Measurements from ENCODE around the gene RBM14. TPM values are rescaled to one million over a fixed set of nuclear protein-coding genes. Genes with fewer than 3 reads are reported as not detected.

Gene RBM14
- total RNA-seq, 1 donor from 2014 or later = 34.9 TPM

- TF ChIP-seq CTCF (IDR thresholded peaks at IDR 0.05) (no peak), POLR2A (IDR thresholded peaks at IDR 0.05) (no peak), POLR2AphosphoS5 (IDR thresholded peaks at IDR 0.05; ENCODE audit: insufficient read depth in 1 of 2, low read depth in 1 of 2) (peak in 1 of 2 donors; percentile 86)
- peak overlapping the region; percentile 8 for H3K27ac ChIP-seq
- intact Hi-C loops (cut with DNase I) = no loop called here
- peaks cover 0 to 5% of the 10 kb centered on the region in 2 donors for H3K36me3 ChIP-seq
- H3K27me3 ChIP-seq = no peaks in the 10 kb centered on the region
- H3K4me3 ChIP-seq = peak overlapping the region; percentile 64 to 88
- no peaks in the 10 kb centered on the region for H3K9me3 ChIP-seq
- H3K4me1 ChIP-seq = peaks cover 73% of the 10 kb centered on the region
- no peak for DNase-seq (ENCODE audit: extremely low spot score in 2 of 2)
Observed at GRCh38 chr11:66619080-66619554, 2.7 kb downstream of the RBM14 start.

DNA sequence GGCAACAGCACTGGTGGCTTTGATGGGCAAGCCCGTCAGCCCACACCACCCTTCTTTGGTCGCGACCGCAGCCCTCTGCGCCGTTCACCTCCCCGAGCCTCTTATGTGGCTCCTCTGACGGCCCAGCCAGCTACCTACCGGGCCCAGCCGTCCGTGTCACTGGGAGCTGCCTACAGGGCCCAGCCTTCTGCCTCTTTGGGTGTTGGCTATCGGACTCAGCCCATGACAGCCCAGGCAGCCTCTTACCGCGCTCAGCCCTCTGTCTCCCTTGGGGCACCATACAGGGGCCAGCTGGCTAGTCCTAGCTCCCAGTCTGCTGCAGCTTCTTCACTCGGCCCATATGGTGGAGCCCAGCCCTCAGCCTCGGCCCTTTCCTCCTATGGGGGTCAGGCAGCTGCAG, 8.0 kb downstream of the RBM14 start:
- intact Hi-C loops (cut with DNase I) = no loop called here
- no peaks in the 10 kb centered on the region for H3K9me3 ChIP-seq
- no peak overlapping the region for H3K27ac ChIP-seq
- no peak for DNase-seq (ENCODE audit: extremely low spot score in 2 of 2)
- no peak overlapping the region for H3K4me3 ChIP-seq
- H3K4me1 ChIP-seq = peaks cover 61% of the 10 kb centered on the region
- peaks cover 0 to 56% of the 10 kb centered on the region in 2 donors for H3K36me3 ChIP-seq
- TF ChIP-seq POLR2AphosphoS5 (IDR thresholded peaks at IDR 0.05; ENCODE audit: insufficient read depth in 1 of 2, low read depth in 1 of 2) = no peak
- TF ChIP-seq CTCF (IDR thresholded peaks at IDR 0.05) = no peak
- TF ChIP-seq POLR2A (IDR thresholded peaks at IDR 0.05) = no peak
- H3K27me3 ChIP-seq = no peaks in the 10 kb centered on the region

DNA sequence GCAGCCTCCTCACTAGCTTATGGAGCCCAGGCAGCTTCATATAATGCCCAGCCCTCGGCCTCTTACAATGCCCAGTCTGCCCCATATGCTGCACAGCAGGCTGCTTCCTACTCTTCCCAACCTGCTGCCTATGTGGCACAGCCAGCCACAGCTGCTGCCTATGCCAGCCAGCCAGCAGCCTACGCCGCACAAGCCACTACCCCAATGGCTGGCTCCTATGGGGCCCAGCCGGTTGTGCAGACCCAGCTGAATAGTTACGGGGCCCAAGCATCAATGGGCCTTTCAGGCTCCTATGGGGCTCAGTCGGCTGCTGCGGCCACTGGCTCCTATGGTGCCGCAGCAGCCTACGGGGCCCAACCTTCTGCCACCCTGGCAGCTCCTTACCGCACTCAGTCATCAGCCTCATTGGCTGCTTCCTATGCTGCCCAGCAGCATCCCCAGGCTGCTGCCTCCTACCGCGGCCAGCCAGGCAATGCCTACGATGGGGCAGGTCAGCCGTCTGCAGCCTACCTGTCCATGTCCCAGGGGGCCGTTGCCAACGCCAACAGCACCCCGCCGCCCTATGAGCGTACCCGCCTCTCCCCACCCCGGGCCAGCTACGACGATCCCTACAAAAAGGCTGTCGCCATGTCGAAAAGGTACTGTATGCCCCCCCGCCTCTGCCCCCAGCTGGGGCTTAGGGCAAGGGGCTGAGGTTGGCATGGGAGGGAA, 8.8 kb downstream of the RBM14 start:
- H3K27me3 ChIP-seq = no peaks in the 10 kb centered on the region
- H3K4me3 ChIP-seq = no peak overlapping the region
- H3K9me3 ChIP-seq = no peaks in the 10 kb centered on the region
- DNase-seq (ENCODE audit: extremely low spot score in 2 of 2) = no peak
- no peak for TF ChIP-seq CTCF (IDR thresholded peaks at IDR 0.05)
- TF ChIP-seq POLR2A (IDR thresholded peaks at IDR 0.05) = no peak
- TF ChIP-seq POLR2AphosphoS5 (IDR thresholded peaks at IDR 0.05; ENCODE audit: insufficient read depth in 1 of 2, low read depth in 1 of 2) = no peak
- intact Hi-C loops (cut with DNase I) = no loop called here
- no peak overlapping the region for H3K27ac ChIP-seq
- H3K4me1 ChIP-seq = peaks cover 55% of the 10 kb centered on the region
- peaks cover 0 to 62% of the 10 kb centered on the region in 2 donors for H3K36me3 ChIP-seq

- Histone ChIP-seq H3K4me1 (peaks cover 49% of the 10 kb centered on the region), H3K4me3 (no peak overlapping the region), H3K36me3 (peaks cover 0 to 64% of the 10 kb centered on the region in 2 donors), H3K27ac (no peak overlapping the region), H3K9me3 (no peaks in the 10 kb centered on the region), H3K27me3 (no peaks in the 10 kb centered on the region)
- intact Hi-C loops (cut with DNase I) = no loop called here
- TF ChIP-seq POLR2AphosphoS5 (IDR thresholded peaks at IDR 0.05; ENCODE audit: insufficient read depth in 1 of 2, low read depth in 1 of 2) (no peak), CTCF (IDR thresholded peaks at IDR 0.05) (no peak), POLR2A (IDR thresholded peaks at IDR 0.05) (no peak)
- no peak for DNase-seq (ENCODE audit: extremely low spot score in 2 of 2)
Observed at GRCh38 chr11:66625752-66626149, 9.3 kb downstream of the RBM14 start.

GRCh38 chr11:66626382-66626781, 10.0 kb downstream of the RBM14 start:
- Histone ChIP-seq H3K36me3 (peaks cover 0 to 64% of the 10 kb centered on the region in 2 donors), H3K4me1 (peaks cover 43% of the 10 kb centered on the region), H3K4me3 (no peak overlapping the region), H3K9me3 (no peaks in the 10 kb centered on the region), H3K27me3 (no peaks in the 10 kb centered on the region), H3K27ac (no peak overlapping the region)
- DNase-seq (ENCODE audit: extremely low spot score in 2 of 2) = no peak
- TF ChIP-seq POLR2AphosphoS5 (IDR thresholded peaks at IDR 0.05; ENCODE audit: insufficient read depth in 1 of 2, low read depth in 1 of 2) = no peak
- TF ChIP-seq CTCF (IDR thresholded peaks at IDR 0.05) = no peak
- no peak for TF ChIP-seq POLR2A (IDR thresholded peaks at IDR 0.05)
- intact Hi-C loops (cut with DNase I) = no loop called here
